NCI-H1694 (cell line): ENCODE measurements around the gene BRMS1.
"Not testable (repeated sequence)": the region's sequence is repeated elsewhere in the genome, so short reads cannot be mapped to it uniquely, and the experiment has no call there.

Experiments
- DNase-seq: peaks from one replicate; lab custom pipeline; 2025; lab: John Stamatoyannopoulos, UW

Gene BRMS1

GRCh38 chr11:66363187-66363601 is 18.3 kb upstream of the BRMS1 start:
- no peak for DNase-seq

GRCh38 chr11:66362481-66363147 is 17.7 kb upstream of the BRMS1 start:
- no peak for DNase-seq

- DNase-seq: no peak
Observed at GRCh38 chr11:66361502-66361941, 16.6 kb upstream of the BRMS1 start.

- DNase-seq: no peak
Observed at GRCh38 chr11:66360406-66361073, 15.6 kb upstream of the BRMS1 start.

- DNase-seq: no peak
Observed at GRCh38 chr11:66359662-66360087, 14.8 kb upstream of the BRMS1 start.

- not testable (repeated sequence) for DNase-seq
Observed at GRCh38 chr11:66350560-66351235, 5.8 kb upstream of the BRMS1 start.

- no peak for DNase-seq
Observed at GRCh38 chr11:66349084-66349386, 4.1 kb upstream of the BRMS1 start.

GRCh38 chr11:66347425-66348276 is 2.7 kb upstream of the BRMS1 start, which contains the start of gene B4GAT1:
B4GAT1 (minus strand) TSS chr11:66347629; CDS start chr11:66347545, 84 bp downstream.
- DNase-seq: peak; percentile 80

- DNase-seq: no peak
Observed at GRCh38 chr11:66346476-66347424, 1.8 kb upstream of the BRMS1 start.

- no peak for DNase-seq
Observed at GRCh38 chr11:66345316-66345649, 379 bp upstream of the BRMS1 start.

GRCh38 chr11:66343176-66343575 is 1.7 kb downstream of the BRMS1 start:
- DNase-seq: no peak

GRCh38 chr11:66341502-66342126 is 3.3 kb downstream of the BRMS1 start:
- no peak for DNase-seq

GRCh38 chr11:66340596-66341501 is 4.1 kb downstream of the BRMS1 start:
- DNase-seq: no peak

- no peak for DNase-seq
Observed at GRCh38 chr11:66339686-66340483, 5.0 kb downstream of the BRMS1 start.

GRCh38 chr11:66339162-66339675 is 5.7 kb downstream of the BRMS1 start:
- no peak for DNase-seq

- no peak for DNase-seq
Observed at GRCh38 chr11:66338276-66339161, 6.4 kb downstream of the BRMS1 start.

- no peak for DNase-seq
Observed at GRCh38 chr11:66337103-66337899, 7.6 kb downstream of the BRMS1 start.
